H9 (cell line): ENCODE results near the gene PLEKHO1. TPM values are rescaled to one million over a fixed set of nuclear protein-coding genes. Genes with fewer than 3 reads are reported as not detected.

ENCODE experiments used
- DNase-seq: peaks from one replicate; pipeline ENCODE4 v3.0.0-alpha.2; 2017
- H2AFZ ChIP-seq: one replicate; pipeline ENCODE4 v1.6.1; 2013; ENCODE audit warnings: mild to moderate bottlenecking, low read length, control low read depth, moderate library complexity
- H2AK5ac ChIP-seq: 2 replicates; pipeline ENCODE4 v1.6.1; 2013; ENCODE audit warnings: low read length, control low read depth, mixed read lengths; ENCODE audit not compliant: insufficient read length
- H2BK120ac ChIP-seq: one replicate; pipeline ENCODE4 v1.6.1; 2013; ENCODE audit warnings: low read depth, mild to moderate bottlenecking, low read length, control low read depth, inconsistent platforms; ENCODE audit not compliant: poor library complexity, severe bottlenecking
- H2BK12ac ChIP-seq: 2 replicates; pipeline ENCODE4 v1.6.1; 2013; ENCODE audit warnings: low read length, control low read depth, mixed read lengths, low read depth; ENCODE audit not compliant: insufficient read length
- H2BK15ac ChIP-seq: 2 replicates; pipeline ENCODE4 v1.6.1; 2013; ENCODE audit warnings: low read depth, low read length, control low read depth
- H2BK20ac ChIP-seq: one replicate; pipeline ENCODE4 v1.6.1; 2013; ENCODE audit warnings: low read depth, mild to moderate bottlenecking, low read length, control low read depth, inconsistent platforms; ENCODE audit not compliant: poor library complexity, severe bottlenecking
- H2BK5ac ChIP-seq: 2 replicates; pipeline ENCODE4 v1.6.1; 2013; ENCODE audit warnings: low read length, control low read depth, mixed read lengths; ENCODE audit not compliant: insufficient read length
- H3K14ac ChIP-seq: 2 replicates; pipeline ENCODE4 v1.6.1; 2013; ENCODE audit warnings: low read length, control low read depth; ENCODE audit not compliant: insufficient read depth
- H3K18ac ChIP-seq: 2 replicates; pipeline ENCODE4 v1.6.1; 2013; ENCODE audit warnings: low read depth, mild to moderate bottlenecking, mixed read lengths, low read length, control low read depth; ENCODE audit not compliant: insufficient read length
- H3K23ac ChIP-seq: 2 replicates; pipeline ENCODE4 v1.6.1; 2013; ENCODE audit warnings: low read length, control low read depth, mixed read lengths, low read depth; ENCODE audit not compliant: insufficient read length
- H3K23me2 ChIP-seq: 2 replicates; pipeline ENCODE4 v1.6.1; 2013; ENCODE audit warnings: low read depth, mild to moderate bottlenecking, mixed read lengths, low read length, control low read depth; ENCODE audit not compliant: insufficient read length, poor library complexity, severe bottlenecking
- H3K27ac ChIP-seq: 2 replicates; pipeline ENCODE4 v1.5.1; 2013; ENCODE audit warnings: low read length, control low read depth, mixed read lengths, low read depth; ENCODE audit not compliant: insufficient read length
- H3K27me3 ChIP-seq: 2 replicates; pipeline ENCODE4 v1.6.1; 2013; ENCODE audit warnings: low read length, control low read depth, inconsistent platforms; ENCODE audit not compliant: insufficient read depth
- H3K4ac ChIP-seq: 2 replicates; pipeline ENCODE4 v1.6.1; 2013; ENCODE audit warnings: low read depth, mild to moderate bottlenecking, control low read depth, inconsistent platforms, low read length, moderate library complexity
- H3K4me1 ChIP-seq: 2 replicates; pipeline ENCODE4 v1.6.1; 2013; ENCODE audit warnings: low read length, control low read depth, inconsistent platforms; ENCODE audit not compliant: insufficient read depth
- H3K4me2 ChIP-seq: 2 replicates; pipeline ENCODE4 v1.6.1; 2013; ENCODE audit warnings: low read length, control low read depth, mixed read lengths; ENCODE audit not compliant: insufficient read length, insufficient read depth
- H3K56ac ChIP-seq: 2 replicates; pipeline ENCODE4 v1.6.1; 2013; ENCODE audit warnings: low read depth, mild to moderate bottlenecking, mixed read lengths, low read length, control low read depth; ENCODE audit not compliant: insufficient read length
- H3K79me1 ChIP-seq: 2 replicates; pipeline ENCODE4 v1.6.1; 2013; ENCODE audit warnings: low read depth, mild to moderate bottlenecking, moderate library complexity, low read length, control low read depth, inconsistent platforms; ENCODE audit not compliant: insufficient read depth, poor library complexity, severe bottlenecking
- H3K79me2 ChIP-seq: 2 replicates; pipeline ENCODE4 v1.6.1; 2013; ENCODE audit warnings: low read length, control low read depth, inconsistent platforms; ENCODE audit not compliant: insufficient read depth
- H3K9ac ChIP-seq: 2 replicates; pipeline ENCODE4 v1.6.1; 2013; ENCODE audit warnings: low read length, control low read depth, mixed read lengths; ENCODE audit not compliant: insufficient read length; ENCODE audit errors: extremely low read depth
- H3K9me3 ChIP-seq: one replicate; pipeline ENCODE4 v1.6.1; 2013; ENCODE audit warnings: low read depth, low read length, inconsistent platforms; ENCODE audit not compliant: control insufficient read depth
- H3T11ph ChIP-seq: one replicate; pipeline ENCODE4 v1.6.1; 2013; ENCODE audit warnings: mild to moderate bottlenecking, low read length, control low read depth, inconsistent platforms
- H4K20me1 ChIP-seq: one replicate; pipeline ENCODE4 v1.6.1; 2013; ENCODE audit not compliant: control insufficient read depth, insufficient read length, insufficient read depth
- H4K5ac ChIP-seq: 2 replicates; pipeline ENCODE4 v1.6.1; 2013; ENCODE audit warnings: low read depth, mild to moderate bottlenecking, mixed read lengths, low read length, control low read depth; ENCODE audit not compliant: insufficient read length
- H4K8ac ChIP-seq: replicated peaks from 2 replicates; pipeline ENCODE4 v1.6.1; 2013; ENCODE audit warnings: low read length, control low read depth, mixed read lengths, low read depth; ENCODE audit not compliant: insufficient read length
- H4K91ac ChIP-seq: 2 replicates; pipeline ENCODE4 v1.6.1; 2013; ENCODE audit warnings: low read depth, mild to moderate bottlenecking, moderate library complexity, mixed read lengths, low read length, control low read depth; ENCODE audit not compliant: insufficient read length
- H3K27ac Mint-ChIP-seq, 3 experiments: 2 replicates in 2 of 3; 3 replicates in 1 of 3; pipeline ENCODE4 v1.8.0; 2020 to 2021; ENCODE audit warnings: mixed read lengths in 3 of 3, mild to moderate bottlenecking in 1 of 3, moderate library complexity in 1 of 3
- H3K27me3 Mint-ChIP-seq: 2 replicates; pipeline ENCODE4 v1.8.0; 2021; ENCODE audit warnings: low read depth, mild to moderate bottlenecking, moderate library complexity, mixed read lengths
- H3K36me3 Mint-ChIP-seq, 3 experiments: 2 replicates in 2 of 3; 3 replicates in 1 of 3; pipeline ENCODE4 v1.8.0; 2020 to 2021; ENCODE audit warnings: low read depth in 3 of 3, mixed read lengths in 3 of 3; ENCODE audit not compliant: insufficient read depth in 1 of 3
- H3K4me1 Mint-ChIP-seq, 2 experiments: 2 replicates each; pipeline ENCODE4 v1.8.0; 2020; ENCODE audit warnings: mixed read lengths in 2 of 2
- H3K4me3 Mint-ChIP-seq, 2 experiments: 2 replicates in 1 of 2; 3 replicates in 1 of 2; pipeline ENCODE4 v1.8.0; 2020 to 2021; ENCODE audit warnings: mild to moderate bottlenecking in 2 of 2, mixed read lengths in 2 of 2, moderate library complexity in 1 of 2
- H3K9me3 Mint-ChIP-seq, 2 experiments: 2 replicates in 1 of 2; 3 replicates in 1 of 2; pipeline ENCODE4 v1.8.0; 2020; ENCODE audit warnings: mild to moderate bottlenecking in 2 of 2, mixed read lengths in 2 of 2, moderate library complexity in 1 of 2
- CTCF ChIP-seq: fragments of 200-600 bp; sonication (generic); conservative IDR thresholded peaks from 3 replicates; pipeline ENCODE4 v1.8.0; 2021; ENCODE audit warnings: antibody characterized with exemption, mild to moderate bottlenecking
- WGBS: extraction: QIAGEN DNeasy Blood & Tissue Kit; methylation state at CpG from one replicate; pipeline ENCODE4 v1.1.7; 2013; ENCODE audit warnings: missing lambda C conversion rate, low lambda C conversion rate, mixed read lengths; ENCODE audit not compliant: insufficient read length; ENCODE audit errors: extremely low coverage; 5-methylcytosine and 5-hydroxymethylcytosine counted together
- total RNA-seq: library from RNA; stranded (reverse); gene quantifications from 2 replicates; pipeline ENCODE4 v1.2.1, GENCODE V29; 2021

The PLEKHO1 gene
- total RNA-seq, 1 experiment from 2014 or later, result 48.1 TPM

GRCh38 chr1:150150133-150151021, 661 bp downstream of the PLEKHO1 start:
- Histone ChIP-seq H3K4me2 (peak overlapping the region; percentile 74), H4K20me1 (no peaks in the 10 kb centered on the region), H3K27me3 (no peaks in the 10 kb centered on the region; the same call in 1 of the 2 replicates), H2BK5ac (no peak overlapping the region), H3K9ac (peak overlapping the region; percentile 74), H3K79me1 (no peaks in the 10 kb centered on the region), H2AFZ (no peak overlapping the region), H2BK12ac (no peak overlapping the region), H4K8ac (no peak overlapping the region), H4K5ac (no peak overlapping the region), H3K4me1 (peaks cover 4% of the 10 kb centered on the region; the same call in 1 of the 2 replicates), H3K9me3 (no peaks in the 10 kb centered on the region), H3K27ac (no peak overlapping the region), H3K56ac (no peak overlapping the region), H2BK120ac (no peak overlapping the region), H3K23me2 (peaks cover 17% of the 10 kb centered on the region), H3T11ph (no peak overlapping the region), H2BK15ac (no peak overlapping the region), H2AK5ac (no peak overlapping the region), H3K14ac (peak overlapping the region; percentile 89; the same call in 1 of the 2 replicates), H2BK20ac (no peak overlapping the region), H3K4ac (no peak overlapping the region; the same call in 1 of the 2 replicates), H3K23ac (no peak overlapping the region), H4K91ac (no peak overlapping the region), H3K18ac (peak overlapping the region; percentile 57), H3K79me2 (0 out of 2 replicates have a peak, but pooled peaks cover 4% of the 10 kb centered on the region)
- TF ChIP-seq CTCF, result no peak
- H3K36me3 Mint-ChIP-seq, result peaks cover 26 to 33% (median 29%) of the 10 kb centered on the region in 3 experiments
- H3K27me3 Mint-ChIP-seq, result peaks cover 10% of the 10 kb centered on the region
- H3K4me1 Mint-ChIP-seq, result peaks cover 23 to 27% of the 10 kb centered on the region in 2 experiments
- H3K4me3 Mint-ChIP-seq, result peak overlapping the region; percentile 86 to 96
- DNase-seq, result no peak
- WGBS, result no CpG with 5 or more reads among the region's 114 CpGs
- H3K9me3 Mint-ChIP-seq, result peaks cover 0 to 2% of the 10 kb centered on the region in 2 experiments; a peak in 1 of 5 replicates
- H3K27ac Mint-ChIP-seq, result no peak overlapping the region
